B cell (primary cell): ENCODE results near the gene FRMD4B.

Experiments
- CTCF ChIP-seq: fragments of 200-600 bp; IDR thresholded peaks from one replicate; pipeline ENCODE4 v1.8.0; 2022; ENCODE audit warnings: antibody characterized with exemption, mild to moderate bottlenecking
- EZH2 ChIP-seq: IDR thresholded peaks from 2 replicates; pipeline ENCODE4 v1.6.1; 2012; ENCODE audit warnings: borderline replicate concordance, low read depth, mild to moderate bottlenecking, moderate library complexity, low read length; ENCODE audit not compliant: insufficient read depth, poor library complexity, severe bottlenecking

DNA sequence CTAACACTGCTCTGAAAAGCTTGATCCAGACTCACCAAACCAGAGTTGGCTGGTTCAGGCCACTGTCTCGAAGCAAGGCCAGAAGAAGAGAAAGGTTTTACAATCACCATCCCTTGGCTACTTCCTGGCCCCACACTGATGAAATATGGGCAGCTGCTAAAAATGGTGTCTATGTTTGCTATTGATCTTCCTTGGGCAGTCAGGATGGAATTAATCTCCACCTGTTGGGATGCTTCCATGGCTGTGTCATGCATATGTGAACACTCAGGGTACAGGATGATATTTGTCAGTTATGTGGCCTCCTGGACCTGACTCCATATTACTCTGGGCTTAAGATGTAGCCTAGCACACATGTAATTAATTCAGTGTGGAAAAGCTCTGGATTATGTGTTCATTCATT lies 61.9 kb downstream of the FRMD4B start:
- TF ChIP-seq CTCF = no peak
- TF ChIP-seq EZH2 = no peak
